Measurements from ENCODE around the gene NONO. TPM values are rescaled to one million over a fixed set of nuclear protein-coding genes. Genes with fewer than 3 reads are reported as not detected.

NONO gene
- total and polyA plus RNA-seq, 7 donors: 57.9 to 119 (median 106) TPM

GRCh38 chrX:71251466-71251973 lies 31.9 kb upstream of the NONO start:
- intact Hi-C loops (cut with DNase I): no loop called here
- H3K36me3 ChIP-seq (ENCODE audit: insufficient read depth in 1 of 2, low read depth in 1 of 2): peaks cover 5 to 45% of the 10 kb centered on the region in 2 donors
- H3K4me1 ChIP-seq: no peaks in the 10 kb centered on the region
- no peak for ATAC-seq
- H3K4me3 ChIP-seq: no peak overlapping the region
- DNase-seq: no peak
- 40 to 58% (median 58%) methylated on average over 4 to 8 of the region's 8 CpGs for WGBS, 3 donors
- no peaks in the 10 kb centered on the region for H3K27me3 ChIP-seq (ENCODE audit: insufficient read depth in 3 of 3, low read length in 2 of 3)
- H3K27ac ChIP-seq: no peak overlapping the region
- TF ChIP-seq CTCF (IDR thresholded peaks at IDR 0.05): no peak
- no peaks in the 10 kb centered on the region for H3K9me3 ChIP-seq

- TF ChIP-seq CTCF (IDR thresholded peaks at IDR 0.05): no peak
- intact Hi-C loops (cut with DNase I): no loop called here
Observed at GRCh38 chrX:71252221-71252620, 31.2 kb upstream of the NONO start.

GRCh38 chrX:71253253-71254091 lies 30.0 kb upstream of the NONO start:
- no peaks in the 10 kb centered on the region for H3K9me3 ChIP-seq
- H3K4me3 ChIP-seq: peak overlapping the region; percentile 73
- TF ChIP-seq CTCF (IDR thresholded peaks at IDR 0.05): peak; percentile 39
- no peaks in the 10 kb centered on the region for H3K4me1 ChIP-seq
- H3K36me3 ChIP-seq (ENCODE audit: insufficient read depth in 1 of 2, low read depth in 1 of 2): peaks cover 2 to 26% of the 10 kb centered on the region in 2 donors
- H3K27me3 ChIP-seq (ENCODE audit: insufficient read depth in 3 of 3, low read length in 2 of 3): no peaks in the 10 kb centered on the region
- 0 to 27% (median 1%) methylated on average over 14 to 35 of the region's 35 CpGs for WGBS, 3 donors
- intact Hi-C loops (cut with DNase I): no loop called here
- peak in 2 of 4 donors; percentile 1 to 2 for ATAC-seq
- H3K27ac ChIP-seq: peak overlapping the region; percentile 81
- DNase-seq: peak; percentile 44 to 72

More at GRCh38 chrX:71252221-71252620, 31.2 kb upstream of the NONO start:
- Histone ChIP-seq H3K36me3 (ENCODE audit: insufficient read depth in 1 of 2, low read depth in 1 of 2) (peaks cover 2 to 38% of the 10 kb centered on the region in 2 donors), H3K27ac (no peak overlapping the region), H3K4me1 (no peaks in the 10 kb centered on the region), H3K27me3 (ENCODE audit: insufficient read depth in 3 of 3, low read length in 2 of 3) (no peaks in the 10 kb centered on the region), H3K4me3 (no peak overlapping the region), H3K9me3 (no peaks in the 10 kb centered on the region)
- DNase-seq (no peak), ATAC-seq (no peak)
- WGBS, 3 donors: 68 to 81% (median 74%) methylated on average over 2 of the region's 2 CpGs

- no peaks in the 10 kb centered on the region for H3K4me1 ChIP-seq
- intact Hi-C loops (cut with DNase I): no loop called here
- DNase-seq (peak; percentile 88 to 93), ATAC-seq (peak; percentile 94 to 96 (median 94))
- H3K9me3 ChIP-seq: no peaks in the 10 kb centered on the region
- peaks cover 0 to 17% of the 10 kb centered on the region in 2 donors for H3K36me3 ChIP-seq (ENCODE audit: insufficient read depth in 1 of 2, low read depth in 1 of 2)
- 1 to 17% (median 1%) methylated on average over 31 to 54 of the region's 54 CpGs for WGBS, 3 donors
- no peaks in the 10 kb centered on the region for H3K27me3 ChIP-seq (ENCODE audit: insufficient read depth in 3 of 3, low read length in 2 of 3)
- no peak for TF ChIP-seq CTCF (IDR thresholded peaks at IDR 0.05)
- peak within 1 kb of the TSS; percentile 81 for H3K27ac ChIP-seq
- H3K4me3 ChIP-seq: peak within 1 kb of the TSS; percentile 73
Observed at GRCh38 chrX:71254092-71254963, 29.1 kb upstream of the NONO start, which contains the start of gene ZMYM3. Gene ZMYM3 (minus strand): TSS chrX:71254140. CDS start chrX:71253255, 885 bp downstream.

Measured in psoas muscle (tissue), 8 donors.